Mucosa of rectum (tissue), 2 donors: Measurements from ENCODE around the gene SLC25A41.

Source experiments
- H3K27ac ChIP-seq, 2 donors: one replicate each; pipeline ENCODE4 v1.7.0; 2013; ENCODE audit warnings: inconsistent platforms in 2 of 2, low read depth in 2 of 2, low read length in 2 of 2
- H3K27me3 ChIP-seq, 2 donors: one replicate each; pipeline ENCODE4 v1.7.0; 2013; ENCODE audit warnings: low read length in 2 of 2; ENCODE audit not compliant: control insufficient read depth in 2 of 2, insufficient read depth in 2 of 2
- H3K36me3 ChIP-seq, 2 donors: one replicate each; pipeline ENCODE4 v1.7.0; 2013; ENCODE audit warnings: low read length in 2 of 2; ENCODE audit not compliant: control insufficient read depth in 2 of 2, insufficient read depth in 2 of 2
- H3K4me1 ChIP-seq, 2 donors: one replicate each; pipeline ENCODE4 v1.7.0; 2013; ENCODE audit warnings: low read length in 2 of 2, mild to moderate bottlenecking in 1 of 2; ENCODE audit not compliant: control insufficient read depth in 2 of 2, insufficient read depth in 2 of 2
- H3K4me3 ChIP-seq, 2 donors: one replicate each; pipeline ENCODE4 v1.7.0; 2013; ENCODE audit warnings: low read length in 2 of 2
- H3K9ac ChIP-seq, 2 donors: one replicate each; pipeline ENCODE4 v1.7.0; 2013; ENCODE audit warnings: low read length in 2 of 2, low read depth in 1 of 2, mild to moderate bottlenecking in 1 of 2
- H3K9me3 ChIP-seq, 2 donors: one replicate each; pipeline ENCODE4 v1.7.0; 2013; ENCODE audit warnings: low read length in 2 of 2; ENCODE audit not compliant: control insufficient read depth in 2 of 2
- donor health status: healthy.
- donor health status: Normal muscosa, but diverticular disease.

Gene SLC25A41

GRCh38 chr19:6433663-6434062 lies at the start of gene SLC25A41:
Gene SLC25A41 (minus strand): TSS chr19:6433763. CDS start chr19:6433693, 70 bp downstream.
- Histone ChIP-seq H3K27ac (no peak within 1 kb of the TSS), H3K4me1 (no peaks in the 10 kb centered on the region), H3K4me3 (no peak within 1 kb of the TSS), H3K27me3 (no peaks in the 10 kb centered on the region), H3K9me3 (no peaks in the 10 kb centered on the region), H3K9ac (no peak within 1 kb of the TSS), H3K36me3 (no peaks in the 10 kb centered on the region)

- Histone ChIP-seq H3K4me3 (no peak overlapping the region), H3K27ac (no peak overlapping the region), H3K36me3 (no peaks in the 10 kb centered on the region), H3K9me3 (no peaks in the 10 kb centered on the region), H3K27me3 (no peaks in the 10 kb centered on the region), H3K9ac (no peak overlapping the region), H3K4me1 (no peaks in the 10 kb centered on the region)
Observed at GRCh38 chr19:6483235-6483634, 49.7 kb upstream of the SLC25A41 start.

GRCh38 chr19:6482343-6482686 lies 48.8 kb upstream of the SLC25A41 start:
- Histone ChIP-seq H3K9ac (peak overlapping the region in 1 of 2 donors; percentile 70), H3K9me3 (no peaks in the 10 kb centered on the region), H3K36me3 (no peaks in the 10 kb centered on the region), H3K27me3 (no peaks in the 10 kb centered on the region), H3K27ac (peak overlapping the region in 1 of 2 donors; percentile 71), H3K4me1 (no peaks in the 10 kb centered on the region), H3K4me3 (peak overlapping the region; percentile 58 to 75)

- H3K9me3 ChIP-seq = no peaks in the 10 kb centered on the region
- H3K27ac ChIP-seq = peak within 1 kb of the TSS; percentile 44 to 71
- no peaks in the 10 kb centered on the region for H3K27me3 ChIP-seq
- no peaks in the 10 kb centered on the region for H3K36me3 ChIP-seq
- H3K9ac ChIP-seq = peak within 1 kb of the TSS; percentile 58 to 70
- H3K4me1 ChIP-seq = no peaks in the 10 kb centered on the region
- peak within 1 kb of the TSS; percentile 58 to 75 for H3K4me3 ChIP-seq
Observed at GRCh38 chr19:6481541-6482342, 48.2 kb upstream of the SLC25A41 start, which contains the start of gene DENND1C. Gene DENND1C (minus strand): TSS chr19:6481787. CDS start chr19:6481695, 92 bp downstream.

- Histone ChIP-seq H3K4me3 (peak overlapping the region; percentile 58 to 75), H3K36me3 (no peaks in the 10 kb centered on the region), H3K9me3 (no peaks in the 10 kb centered on the region), H3K9ac (peak overlapping the region; percentile 58 to 70), H3K4me1 (peaks cover 2 to 6% of the 10 kb centered on the region in 2 donors), H3K27me3 (no peaks in the 10 kb centered on the region), H3K27ac (peak overlapping the region in 1 of 2 donors; percentile 71)
Observed at GRCh38 chr19:6480848-6481415, 47.4 kb upstream of the SLC25A41 start.

- Histone ChIP-seq H3K27me3 (no peaks in the 10 kb centered on the region), H3K9me3 (no peaks in the 10 kb centered on the region), H3K9ac (no peak overlapping the region), H3K4me1 (peaks cover 5 to 10% of the 10 kb centered on the region in 2 donors), H3K4me3 (peak overlapping the region in 1 of 2 donors; percentile 15), H3K36me3 (no peaks in the 10 kb centered on the region), H3K27ac (no peak overlapping the region)
Observed at GRCh38 chr19:6479836-6480398, 46.4 kb upstream of the SLC25A41 start.

GRCh38 chr19:6478815-6479214 lies 45.3 kb upstream of the SLC25A41 start:
- H3K4me1 ChIP-seq = peaks cover 5 to 10% of the 10 kb centered on the region in 2 donors
- H3K9me3 ChIP-seq = no peaks in the 10 kb centered on the region
- no peaks in the 10 kb centered on the region for H3K36me3 ChIP-seq
- H3K27me3 ChIP-seq = no peaks in the 10 kb centered on the region
- H3K27ac ChIP-seq = no peak overlapping the region
- H3K4me3 ChIP-seq = no peak overlapping the region
- no peak overlapping the region for H3K9ac ChIP-seq

GRCh38 chr19:6476896-6477431 lies 43.4 kb upstream of the SLC25A41 start:
- Histone ChIP-seq H3K9ac (peak overlapping the region in 1 of 2 donors; percentile 17), H3K4me1 (peaks cover 5 to 10% of the 10 kb centered on the region in 2 donors), H3K4me3 (peak overlapping the region; percentile 47 to 54), H3K9me3 (no peaks in the 10 kb centered on the region), H3K27ac (no peak overlapping the region), H3K27me3 (no peaks in the 10 kb centered on the region), H3K36me3 (no peaks in the 10 kb centered on the region)

GRCh38 chr19:6476155-6476895 lies 42.8 kb upstream of the SLC25A41 start:
- H3K4me1 ChIP-seq = peaks cover 5 to 10% of the 10 kb centered on the region in 2 donors
- no peaks in the 10 kb centered on the region for H3K27me3 ChIP-seq
- H3K4me3 ChIP-seq = peak overlapping the region; percentile 47 to 54
- no peaks in the 10 kb centered on the region for H3K9me3 ChIP-seq
- H3K9ac ChIP-seq = peak overlapping the region in 1 of 2 donors; percentile 29
- H3K36me3 ChIP-seq = no peaks in the 10 kb centered on the region
- peak overlapping the region in 1 of 2 donors; percentile 9 for H3K27ac ChIP-seq
